GM19395 (cell line): ENCODE measurements around the gene PLCG1.

Source experiments
- ATAC-seq: cut with Tn5 transposase; IDR thresholded peaks from one replicate; pipeline ENCODE4 v1.9.1; 2021; ENCODE audit warnings: mild to moderate bottlenecking, moderate library complexity; ENCODE audit not compliant: unreplicated experiment

Gene PLCG1

GRCh38 chr20:41141153-41141815 lies 3.9 kb downstream of the PLCG1 start:
- no peak for ATAC-seq

GRCh38 chr20:41142245-41142644 lies 4.9 kb downstream of the PLCG1 start:
- ATAC-seq = no peak

- ATAC-seq = no peak
Observed at GRCh38 chr20:41142919-41143318, 5.6 kb downstream of the PLCG1 start.

GRCh38 chr20:41143354-41143753 lies 6.0 kb downstream of the PLCG1 start:
- no peak for ATAC-seq

GRCh38 chr20:41145317-41145716 lies 8.0 kb downstream of the PLCG1 start:
- ATAC-seq = no peak

- ATAC-seq = no peak
Observed at GRCh38 chr20:41145821-41146620, 8.7 kb downstream of the PLCG1 start.

- no peak for ATAC-seq
Observed at GRCh38 chr20:41147767-41148191, 10.4 kb downstream of the PLCG1 start.

GRCh38 chr20:41148942-41149341 lies 11.6 kb downstream of the PLCG1 start:
- ATAC-seq = no peak

GRCh38 chr20:41150664-41151063 lies 13.3 kb downstream of the PLCG1 start:
- ATAC-seq = no peak

- ATAC-seq = no peak
Observed at GRCh38 chr20:41151134-41151869, 14.0 kb downstream of the PLCG1 start.

- no peak for ATAC-seq
Observed at GRCh38 chr20:41152108-41152757, 14.9 kb downstream of the PLCG1 start.

- no peak for ATAC-seq
Observed at GRCh38 chr20:41154436-41155176, 17.3 kb downstream of the PLCG1 start.

GRCh38 chr20:41155261-41155660 lies 17.9 kb downstream of the PLCG1 start:
- no peak for ATAC-seq

GRCh38 chr20:41158082-41158625 lies 20.8 kb downstream of the PLCG1 start:
- ATAC-seq = no peak

GRCh38 chr20:41159547-41159946 lies 22.2 kb downstream of the PLCG1 start:
- no peak for ATAC-seq

- no peak for ATAC-seq
Observed at GRCh38 chr20:41160686-41161085, 23.3 kb downstream of the PLCG1 start.

- ATAC-seq = no peak
Observed at GRCh38 chr20:41161886-41162285, 24.5 kb downstream of the PLCG1 start.

- ATAC-seq = no peak
Observed at GRCh38 chr20:41162396-41162795, 25.1 kb downstream of the PLCG1 start.

- ATAC-seq = no peak
Observed at GRCh38 chr20:41163821-41164220, 26.5 kb downstream of the PLCG1 start.
